Karpas-422 (cell line): ENCODE data around the gene NOS1AP. TPM values are rescaled to one million over a fixed set of nuclear protein-coding genes. Genes with fewer than 3 reads are reported as not detected.

Experiments
- DNase-seq: peaks from one replicate; pipeline ENCODE4 v3.0.0-alpha.2; 2015
- H2AFZ ChIP-seq: fragments of 200-600 bp; sonication (generic); 2 replicates; pipeline ENCODE4 v1.6.1; 2014; ENCODE audit warnings: antibody characterized with exemption, low read length, mixed read lengths
- H3K27ac ChIP-seq: fragments of 200-600 bp; sonication (generic); 2 replicates; pipeline ENCODE4 v1.5.1; 2014; ENCODE audit warnings: mild to moderate bottlenecking, low read length, moderate library complexity
- H3K27me3 ChIP-seq: fragments of 200-600 bp; sonication (generic); 2 replicates; pipeline ENCODE4 v1.6.1; 2014; ENCODE audit warnings: low read length, mixed read lengths
- H3K36me3 ChIP-seq: fragments of 200-600 bp; sonication (generic); 2 replicates; pipeline ENCODE4 v1.6.1; 2014; ENCODE audit warnings: low read length, mixed read lengths; ENCODE audit not compliant: insufficient read depth
- H3K4me1 ChIP-seq: fragments of 200-600 bp; sonication (generic); 2 replicates; pipeline ENCODE4 v1.6.1; 2014; ENCODE audit warnings: mild to moderate bottlenecking, low read length, mixed read lengths
- H3K4me2 ChIP-seq: fragments of 200-600 bp; sonication (generic); 2 replicates; pipeline ENCODE4 v1.6.1; 2014; ENCODE audit warnings: low read length, low read depth, mild to moderate bottlenecking; ENCODE audit not compliant: poor library complexity, severe bottlenecking
- H3K4me3 ChIP-seq: fragments of 200-600 bp; sonication (generic); 2 replicates; pipeline ENCODE4 v1.5.1; 2014; ENCODE audit warnings: mild to moderate bottlenecking, antibody characterized with exemption, low read length, mixed read lengths
- H3K79me2 ChIP-seq: fragments of 200-600 bp; sonication (generic); 2 replicates; pipeline ENCODE4 v1.6.1; 2014; ENCODE audit warnings: mild to moderate bottlenecking, low read length, mixed read lengths
- H3K9ac ChIP-seq: fragments of 200-600 bp; sonication (generic); 2 replicates; pipeline ENCODE4 v1.6.0; 2014; ENCODE audit warnings: low read length
- H3K9me2 ChIP-seq: fragments of 200-600 bp; sonication (generic), shearing (Covaris generic); replicated peaks from 2 replicates; pipeline ENCODE4 v1.6.0; 2014; ENCODE audit warnings: mild to moderate bottlenecking, low read length, moderate library complexity; ENCODE audit not compliant: insufficient read depth
- H3K9me3 ChIP-seq: fragments of 300-700, 200-600 bp; sonication (generic); 2 replicates; pipeline ENCODE4 v1.6.1; 2014; ENCODE audit warnings: low read length, mixed read lengths
- H4K20me1 ChIP-seq: fragments of 200-600 bp; sonication (generic); 2 replicates; pipeline ENCODE4 v1.6.1; 2014; ENCODE audit warnings: mild to moderate bottlenecking, antibody characterized with exemption, low read length, low read depth; ENCODE audit not compliant: insufficient read depth
- total RNA-seq: library from RNA; depleted of rRNA; stranded (reverse); fragments of >200 nt; shearing (Covaris generic); gene quantifications from 2 replicates; pipeline ENCODE4 v1.2.3, GENCODE V29; 2014; ENCODE audit warnings: low replicate concordance

The NOS1AP gene
- total RNA-seq, 1 experiment from 2014 or later: not detected

DNA sequence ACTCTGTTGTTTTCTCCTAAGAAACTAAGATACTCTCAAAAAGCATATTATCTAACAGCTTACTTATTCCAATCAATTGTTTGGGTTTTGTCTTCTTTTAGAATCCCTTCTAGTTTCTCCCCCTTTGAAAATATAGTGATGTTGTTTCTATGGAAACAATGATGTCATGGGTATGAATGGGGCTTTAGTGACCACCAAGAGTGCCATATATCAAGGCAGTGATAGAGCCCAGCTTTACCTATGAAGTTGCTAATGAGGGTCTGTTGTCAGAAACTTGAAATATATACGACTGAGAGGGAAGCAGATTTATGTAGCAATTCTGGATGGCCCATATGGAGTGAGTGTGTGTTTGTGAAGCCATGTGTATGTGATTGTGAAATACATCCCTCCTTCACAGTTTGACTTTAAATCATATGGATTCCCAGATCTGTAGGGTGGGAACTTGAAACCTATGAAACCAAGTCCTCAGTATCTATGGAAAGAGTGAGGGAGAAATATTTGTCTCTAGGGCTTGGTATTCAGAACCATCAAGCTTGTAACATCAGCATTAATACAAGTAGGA is 190.5 kb downstream of the NOS1AP start:
- Histone ChIP-seq H3K4me2 (no peak overlapping the region), H3K4me3 (no peak overlapping the region), H3K9me2 (no peaks in the 10 kb centered on the region), H3K4me1 (no peaks in the 10 kb centered on the region), H3K9ac (no peak overlapping the region), H2AFZ (no peak overlapping the region), H3K36me3 (no peaks in the 10 kb centered on the region), H3K79me2 (no peaks in the 10 kb centered on the region), H3K9me3 (no peaks in the 10 kb centered on the region), H3K27ac (no peak overlapping the region), H3K27me3 (no peaks in the 10 kb centered on the region), H4K20me1 (no peaks in the 10 kb centered on the region)
- no peak for DNase-seq

- no peaks in the 10 kb centered on the region for H4K20me1 ChIP-seq
- no peak for DNase-seq
- no peaks in the 10 kb centered on the region for H3K9me3 ChIP-seq
- H3K4me3 ChIP-seq: no peak overlapping the region
- no peak overlapping the region for H2AFZ ChIP-seq
- H3K9me2 ChIP-seq: no peaks in the 10 kb centered on the region
- H3K27ac ChIP-seq: no peak overlapping the region
- no peak overlapping the region for H3K4me2 ChIP-seq
- no peaks in the 10 kb centered on the region for H3K4me1 ChIP-seq
- no peak overlapping the region for H3K9ac ChIP-seq
- no peaks in the 10 kb centered on the region for H3K27me3 ChIP-seq
- H3K79me2 ChIP-seq: no peaks in the 10 kb centered on the region
- no peaks in the 10 kb centered on the region for H3K36me3 ChIP-seq
These were observed 194.6 kb downstream of the NOS1AP start for GRCh38 chr1:162264108-162264507.

- Histone ChIP-seq H3K9me3 (no peaks in the 10 kb centered on the region), H3K27ac (no peak overlapping the region), H3K4me1 (no peaks in the 10 kb centered on the region), H4K20me1 (no peaks in the 10 kb centered on the region), H3K36me3 (no peaks in the 10 kb centered on the region), H3K27me3 (no peaks in the 10 kb centered on the region), H3K4me2 (no peak overlapping the region), H3K9ac (no peak overlapping the region), H2AFZ (no peak overlapping the region), H3K9me2 (no peaks in the 10 kb centered on the region), H3K4me3 (no peak overlapping the region), H3K79me2 (no peaks in the 10 kb centered on the region)
- no peak for DNase-seq
These were observed 196.5 kb downstream of the NOS1AP start for GRCh38 chr1:162265983-162266382.

- H3K4me2 ChIP-seq: no peak overlapping the region
- H3K9ac ChIP-seq: no peak overlapping the region
- DNase-seq: no peak
- no peaks in the 10 kb centered on the region for H3K27me3 ChIP-seq
- H3K27ac ChIP-seq: no peak overlapping the region
- no peaks in the 10 kb centered on the region for H4K20me1 ChIP-seq
- no peaks in the 10 kb centered on the region for H3K79me2 ChIP-seq
- H3K36me3 ChIP-seq: no peaks in the 10 kb centered on the region
- H3K4me3 ChIP-seq: no peak overlapping the region
- no peak overlapping the region for H2AFZ ChIP-seq
- H3K4me1 ChIP-seq: no peaks in the 10 kb centered on the region
- H3K9me3 ChIP-seq: no peaks in the 10 kb centered on the region
- H3K9me2 ChIP-seq: no peaks in the 10 kb centered on the region
These were observed 200.7 kb downstream of the NOS1AP start for GRCh38 chr1:162270016-162270770.

DNA sequence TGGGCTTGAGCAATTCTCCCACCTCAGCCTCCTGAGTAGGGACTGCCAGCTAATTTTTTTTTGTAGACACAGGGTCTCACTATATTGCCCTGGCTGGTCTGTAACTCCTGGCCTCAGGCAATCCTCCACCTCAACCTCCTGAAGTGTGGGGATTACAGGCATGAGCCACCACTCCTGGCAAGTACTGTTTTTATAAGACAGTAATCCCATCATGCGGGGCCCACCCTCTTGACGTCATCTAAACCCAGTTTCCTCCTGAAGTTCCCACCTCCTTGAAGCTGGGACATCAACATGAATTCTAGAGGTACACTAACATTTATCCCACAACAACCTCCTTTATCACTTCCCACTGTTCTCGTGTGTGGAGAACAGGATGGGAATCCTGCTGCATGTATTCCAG is 202.5 kb downstream of the NOS1AP start:
- no peak overlapping the region for H3K27ac ChIP-seq
- no peak for DNase-seq
- H3K27me3 ChIP-seq: no peaks in the 10 kb centered on the region
- no peaks in the 10 kb centered on the region for H3K4me1 ChIP-seq
- H3K79me2 ChIP-seq: no peaks in the 10 kb centered on the region
- no peaks in the 10 kb centered on the region for H4K20me1 ChIP-seq
- no peaks in the 10 kb centered on the region for H3K9me2 ChIP-seq
- no peak overlapping the region for H3K9ac ChIP-seq
- no peak overlapping the region for H3K4me3 ChIP-seq
- no peak overlapping the region for H2AFZ ChIP-seq
- no peaks in the 10 kb centered on the region for H3K36me3 ChIP-seq
- no peaks in the 10 kb centered on the region for H3K9me3 ChIP-seq
- no peak overlapping the region for H3K4me2 ChIP-seq

GRCh38 chr1:162272419-162272818 is 202.9 kb downstream of the NOS1AP start:
- Histone ChIP-seq H3K4me3 (no peak overlapping the region), H3K9me2 (no peaks in the 10 kb centered on the region), H3K9ac (no peak overlapping the region), H3K27ac (no peak overlapping the region), H3K4me1 (no peaks in the 10 kb centered on the region), H2AFZ (no peak overlapping the region), H3K9me3 (no peaks in the 10 kb centered on the region), H4K20me1 (no peaks in the 10 kb centered on the region), H3K36me3 (no peaks in the 10 kb centered on the region), H3K79me2 (no peaks in the 10 kb centered on the region), H3K27me3 (no peaks in the 10 kb centered on the region), H3K4me2 (no peak overlapping the region)
- no peak for DNase-seq

- Histone ChIP-seq H3K27ac (no peak overlapping the region), H3K4me3 (no peak overlapping the region), H3K79me2 (no peaks in the 10 kb centered on the region), H3K9me3 (no peaks in the 10 kb centered on the region), H3K27me3 (no peaks in the 10 kb centered on the region), H3K4me2 (no peak overlapping the region), H2AFZ (no peak overlapping the region), H3K9me2 (no peaks in the 10 kb centered on the region), H4K20me1 (no peaks in the 10 kb centered on the region), H3K4me1 (no peaks in the 10 kb centered on the region), H3K36me3 (no peaks in the 10 kb centered on the region), H3K9ac (no peak overlapping the region)
- DNase-seq: no peak
These were observed 206.2 kb downstream of the NOS1AP start for GRCh38 chr1:162275622-162276175.

DNA sequence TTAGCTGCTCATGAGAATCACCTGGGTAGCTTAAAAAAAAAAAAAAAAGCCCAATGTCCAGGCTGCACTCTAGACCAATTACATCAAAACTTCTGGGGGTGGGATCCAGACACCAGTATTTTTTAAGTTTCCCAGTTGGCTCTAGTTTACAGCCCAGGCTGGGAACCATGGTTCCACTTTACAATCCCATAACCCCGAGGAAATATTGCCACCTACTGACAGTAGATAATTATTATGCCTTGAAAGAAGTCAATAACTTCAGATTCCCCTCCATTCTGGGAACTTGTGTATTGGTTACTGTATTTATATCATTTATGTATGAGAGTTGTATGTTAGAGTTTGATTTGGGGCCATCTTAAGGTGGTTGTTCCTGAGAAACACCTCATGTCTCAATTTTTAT is 207.0 kb downstream of the NOS1AP start:
- peak; percentile 81 for DNase-seq
- H3K4me1 ChIP-seq: no peaks in the 10 kb centered on the region

More for the DNA sequence above, 207.0 kb downstream of the NOS1AP start:
- no peak overlapping the region for H3K9ac ChIP-seq
- no peaks in the 10 kb centered on the region for H3K9me2 ChIP-seq
- H3K27ac ChIP-seq: no peak overlapping the region
- no peak overlapping the region for H3K4me3 ChIP-seq
- no peak overlapping the region for H3K4me2 ChIP-seq
- no peaks in the 10 kb centered on the region for H4K20me1 ChIP-seq
- H3K9me3 ChIP-seq: no peaks in the 10 kb centered on the region
- no peaks in the 10 kb centered on the region for H3K79me2 ChIP-seq
- H3K36me3 ChIP-seq: no peaks in the 10 kb centered on the region
- no peaks in the 10 kb centered on the region for H3K27me3 ChIP-seq
- H2AFZ ChIP-seq: no peak overlapping the region
